ENCODE measurements around the gene ZMYND8.

DNA sequence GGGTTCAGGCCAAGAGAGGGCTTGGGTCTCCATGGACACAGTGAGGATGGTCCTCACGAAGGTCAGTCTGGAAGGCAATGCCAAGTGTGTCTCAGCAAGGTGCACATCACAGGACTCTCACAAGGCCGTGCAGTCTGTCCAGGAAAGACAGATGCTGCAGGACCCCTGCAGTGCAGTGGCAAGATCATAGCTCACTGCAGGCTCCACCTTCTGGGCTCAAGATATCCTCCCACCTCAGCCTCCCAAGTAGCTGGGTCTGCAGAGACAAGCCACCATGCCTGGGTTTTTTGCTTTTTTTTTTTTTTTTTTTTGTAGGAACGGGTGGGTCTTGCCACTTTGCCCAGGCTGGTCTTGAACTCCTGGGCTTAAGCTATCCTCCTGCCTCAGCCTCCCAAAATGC, 26.4 kb downstream of the ZMYND8 start:
- TF ChIP-seq, protein P1, sequence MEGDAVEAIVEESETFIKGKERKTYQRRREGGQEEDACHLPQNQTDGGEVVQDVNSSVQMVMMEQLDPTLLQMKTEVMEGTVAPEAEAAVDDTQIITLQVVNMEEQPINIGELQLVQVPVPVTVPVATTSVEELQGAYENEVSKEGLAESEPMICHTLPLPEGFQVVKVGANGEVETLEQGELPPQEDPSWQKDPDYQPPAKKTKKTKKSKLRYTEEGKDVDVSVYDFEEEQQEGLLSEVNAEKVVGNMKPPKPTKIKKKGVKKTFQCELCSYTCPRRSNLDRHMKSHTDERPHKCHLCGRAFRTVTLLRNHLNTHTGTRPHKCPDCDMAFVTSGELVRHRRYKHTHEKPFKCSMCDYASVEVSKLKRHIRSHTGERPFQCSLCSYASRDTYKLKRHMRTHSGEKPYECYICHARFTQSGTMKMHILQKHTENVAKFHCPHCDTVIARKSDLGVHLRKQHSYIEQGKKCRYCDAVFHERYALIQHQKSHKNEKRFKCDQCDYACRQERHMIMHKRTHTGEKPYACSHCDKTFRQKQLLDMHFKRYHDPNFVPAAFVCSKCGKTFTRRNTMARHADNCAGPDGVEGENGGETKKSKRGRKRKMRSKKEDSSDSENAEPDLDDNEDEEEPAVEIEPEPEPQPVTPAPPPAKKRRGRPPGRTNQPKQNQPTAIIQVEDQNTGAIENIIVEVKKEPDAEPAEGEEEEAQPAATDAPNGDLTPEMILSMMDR (conservative IDR thresholded peaks at IDR 0.05 in 1 of 2, IDR thresholded peaks at IDR 0.05 in 1 of 2; ENCODE audit: low read depth in 1 of 2, low read length in 2 of 2), result no peak
- no peak for TF ChIP-seq EZH2 (IDR thresholded peaks at IDR 0.05; ENCODE audit: low read length, missing control alignments)
